ENCODE measurements around the gene VSTM4. TPM values are rescaled to one million over a fixed set of nuclear protein-coding genes. Genes with fewer than 3 reads are reported as not detected.
A peak's percentile ranks its signal among the peaks of the same experiment; 100 is the strongest.

The VSTM4 gene, protein sequence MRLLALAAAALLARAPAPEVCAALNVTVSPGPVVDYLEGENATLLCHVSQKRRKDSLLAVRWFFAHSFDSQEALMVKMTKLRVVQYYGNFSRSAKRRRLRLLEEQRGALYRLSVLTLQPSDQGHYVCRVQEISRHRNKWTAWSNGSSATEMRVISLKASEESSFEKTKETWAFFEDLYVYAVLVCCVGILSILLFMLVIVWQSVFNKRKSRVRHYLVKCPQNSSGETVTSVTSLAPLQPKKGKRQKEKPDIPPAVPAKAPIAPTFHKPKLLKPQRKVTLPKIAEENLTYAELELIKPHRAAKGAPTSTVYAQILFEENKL
- 10 to 100 TPM; 13.2 to 28.6 (median 14.5) TPM for polyA plus RNA-seq (ENCODE audit: insufficient read length in 4 of 4)

GRCh38 chr10:49115015-49115795, at the start of gene VSTM4:
Gene VSTM4 (minus strand): TSS chr10:49115522. CDS start chr10:49115485, 37 bp downstream.
- DNase-seq (ENCODE audit: low read depth in 4 of 4, low spot score in 3 of 4) = peak in 1 of 4 donors; percentile 38

DNA sequence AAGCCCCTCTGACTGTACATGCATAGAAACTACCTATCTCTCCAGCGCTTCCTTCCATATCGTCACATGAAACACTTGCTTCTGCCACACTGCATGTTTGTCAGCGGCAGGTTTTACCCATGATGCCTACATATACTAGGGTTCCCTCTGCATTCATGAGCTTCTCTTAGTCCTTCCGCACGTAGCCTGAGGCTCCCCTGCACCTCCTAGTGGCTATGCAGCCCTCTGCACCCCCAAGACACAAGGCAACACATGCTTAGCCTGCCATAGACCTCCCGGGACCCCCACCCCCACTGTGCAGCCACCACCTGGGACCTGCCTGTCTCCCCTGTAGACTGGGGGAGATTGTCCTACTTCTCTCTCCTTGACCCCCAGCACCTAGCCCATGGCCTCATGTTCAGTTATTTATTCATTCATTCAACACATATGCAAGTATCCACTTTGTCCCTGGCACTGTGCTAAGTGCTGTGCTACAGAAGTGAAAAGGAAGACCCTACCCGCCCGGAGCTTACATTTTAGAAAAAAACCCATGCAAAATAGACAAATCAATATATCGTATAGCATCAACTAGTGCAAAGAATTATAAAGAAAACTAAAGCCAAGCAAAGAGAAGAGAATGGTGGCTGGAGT, 49.4 kb upstream of the VSTM4 start:
- DNase-seq (ENCODE audit: low read depth in 4 of 4, low spot score in 3 of 4) = no peak

GRCh38 chr10:49163741-49164140, 48.4 kb upstream of the VSTM4 start:
- no peak for DNase-seq (ENCODE audit: low read depth in 4 of 4, low spot score in 3 of 4)

DNA sequence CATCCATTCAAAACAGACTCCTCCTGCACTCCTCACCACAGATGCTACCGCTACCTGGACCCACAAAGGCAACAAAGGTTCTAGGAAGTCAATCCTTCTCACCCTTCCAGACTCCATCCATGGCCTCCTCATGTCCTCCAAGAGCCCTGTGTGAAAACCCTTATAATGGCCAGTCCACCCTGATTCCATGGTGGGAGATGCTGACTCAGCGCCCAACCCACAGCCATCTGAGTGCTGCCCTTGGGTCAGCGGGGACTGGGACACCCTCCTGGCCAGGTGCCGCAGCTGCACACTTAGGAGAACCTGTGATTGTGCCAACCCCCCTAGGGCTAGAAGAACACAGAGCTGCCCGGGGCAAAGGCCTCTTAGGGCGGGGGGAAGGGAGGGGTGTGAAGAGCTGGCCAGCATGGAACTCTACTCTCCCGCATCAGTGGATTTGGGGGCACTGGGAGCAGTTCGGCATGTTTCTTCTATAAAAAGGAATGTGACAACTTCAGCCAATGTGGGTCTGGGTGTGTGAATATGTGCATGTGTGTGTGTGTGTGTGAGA, 47.5 kb upstream of the VSTM4 start:
- no peak for DNase-seq (ENCODE audit: low read depth in 4 of 4, low spot score in 3 of 4)

DNA sequence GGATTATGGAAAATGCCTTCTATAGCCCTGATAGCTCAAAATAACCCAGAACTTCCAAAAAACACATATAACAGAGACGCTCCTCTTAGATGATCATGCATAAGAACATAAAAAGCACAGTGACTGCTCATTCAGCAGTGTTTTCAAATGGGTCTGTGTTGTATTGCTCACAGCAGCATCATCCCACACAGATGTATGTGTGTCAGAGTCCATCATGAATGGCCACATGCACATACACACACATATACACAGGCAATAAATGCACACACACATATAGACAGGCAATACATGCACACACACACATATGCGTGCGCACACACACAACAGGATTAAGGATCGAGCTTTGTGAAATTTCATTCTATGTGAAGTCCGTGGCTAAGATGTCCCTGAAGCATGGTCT, 46.7 kb upstream of the VSTM4 start:
- no peak for DNase-seq (ENCODE audit: low read depth in 4 of 4, low spot score in 3 of 4)

DNA sequence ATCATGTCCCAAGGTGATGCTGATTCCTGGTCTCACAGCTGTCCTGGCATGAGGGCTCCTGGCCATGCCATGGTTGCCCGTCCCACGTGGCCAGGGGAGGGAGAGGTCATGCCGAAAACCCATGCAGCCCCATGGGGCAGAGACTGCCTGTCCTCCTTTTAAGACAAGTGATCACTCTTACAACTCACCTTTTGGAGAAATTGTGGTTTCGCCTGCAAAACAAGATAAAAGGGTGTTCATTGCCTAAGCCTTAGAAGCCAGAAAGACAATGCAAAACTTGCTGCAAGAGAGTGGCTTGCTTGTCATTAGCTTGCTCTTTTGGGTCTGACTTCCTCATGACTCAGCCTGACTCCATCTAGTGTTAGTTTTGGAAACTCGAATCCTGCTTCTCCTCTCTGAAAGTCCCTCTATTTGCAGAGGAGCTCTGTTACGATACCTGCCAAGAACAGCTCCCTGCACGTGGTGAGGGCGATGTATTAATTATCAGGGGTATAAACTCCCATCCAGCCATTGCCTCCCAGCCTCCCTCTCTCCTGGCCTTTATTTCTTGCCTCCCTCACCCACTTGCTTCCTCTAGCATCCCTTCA, 46.2 kb upstream of the VSTM4 start:
- DNase-seq (ENCODE audit: low read depth in 4 of 4, low spot score in 3 of 4) = peak in 1 of 4 donors; percentile 18

- no peak for DNase-seq (ENCODE audit: low read depth in 4 of 4, low spot score in 3 of 4)
Observed at GRCh38 chr10:49160814-49161213, 45.5 kb upstream of the VSTM4 start.

- DNase-seq (ENCODE audit: low read depth in 4 of 4, low spot score in 3 of 4) = no peak
Observed at GRCh38 chr10:49160110-49160509, 44.8 kb upstream of the VSTM4 start.

DNA sequence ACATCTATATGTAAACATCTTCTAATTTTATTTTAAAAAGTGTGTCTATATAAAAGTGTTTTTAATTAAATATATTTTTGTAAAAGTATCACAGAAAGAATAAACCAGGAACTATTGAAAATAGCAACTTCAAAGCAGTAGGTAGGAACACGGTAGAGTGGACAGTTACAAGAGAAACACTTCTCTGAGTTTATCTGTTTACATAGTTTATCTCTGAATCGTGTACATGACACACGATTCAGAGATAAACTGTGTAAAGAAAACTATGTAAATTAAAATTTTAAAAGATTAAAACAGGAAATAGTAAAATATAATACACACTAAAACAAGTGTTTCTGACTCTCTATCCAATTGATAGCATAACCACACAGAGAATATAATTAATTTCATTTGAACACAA, 43.6 kb upstream of the VSTM4 start:
- no peak for DNase-seq (ENCODE audit: low read depth in 4 of 4, low spot score in 3 of 4)

DNA sequence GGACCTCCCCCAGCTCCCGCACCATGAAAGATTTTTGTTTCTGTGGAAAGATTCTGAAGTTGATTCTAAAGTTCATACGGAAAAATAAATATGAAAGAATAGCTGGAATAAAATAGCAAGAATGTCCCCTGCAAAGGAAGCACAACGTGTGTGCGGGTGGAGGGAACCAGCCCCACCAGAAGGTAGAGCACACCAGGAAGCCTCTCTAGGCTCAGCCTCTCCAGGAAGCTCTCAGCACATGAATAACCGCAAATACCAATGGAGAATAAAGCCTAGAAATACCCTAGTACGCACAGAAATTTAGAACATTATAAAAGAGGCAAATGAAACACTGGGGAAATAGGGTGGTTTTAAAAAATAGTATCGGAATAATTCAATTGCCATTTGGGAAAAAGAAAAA, 43.1 kb upstream of the VSTM4 start:
- no peak for DNase-seq (ENCODE audit: low read depth in 4 of 4, low spot score in 3 of 4)

- no peak for DNase-seq (ENCODE audit: low read depth in 4 of 4, low spot score in 3 of 4)
Observed at GRCh38 chr10:49157229-49157628, 41.9 kb upstream of the VSTM4 start.

DNA sequence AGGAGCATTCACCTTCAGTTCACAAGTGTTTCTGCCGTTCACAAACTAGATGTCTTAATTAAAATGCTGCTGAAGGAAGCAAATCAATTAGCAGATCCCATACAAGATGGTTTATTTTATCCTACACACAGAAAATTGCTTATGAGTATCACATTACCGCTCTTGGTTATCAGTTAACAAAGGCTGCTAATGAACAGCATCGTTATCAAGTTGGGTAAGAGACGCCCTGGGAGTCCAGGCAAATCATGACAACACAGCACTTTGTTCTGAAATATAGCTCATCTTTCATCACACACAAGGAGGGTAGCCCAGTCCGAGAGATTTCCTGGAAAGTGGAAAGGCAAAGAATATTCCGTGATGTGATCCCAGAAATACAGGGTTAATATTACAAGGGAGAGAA, 39.3 kb upstream of the VSTM4 start:
- DNase-seq (ENCODE audit: low read depth in 4 of 4, low spot score in 3 of 4) = no peak

GRCh38 chr10:49153971-49154370, 38.6 kb upstream of the VSTM4 start:
- DNase-seq (ENCODE audit: low read depth in 4 of 4, low spot score in 3 of 4) = no peak

DNA sequence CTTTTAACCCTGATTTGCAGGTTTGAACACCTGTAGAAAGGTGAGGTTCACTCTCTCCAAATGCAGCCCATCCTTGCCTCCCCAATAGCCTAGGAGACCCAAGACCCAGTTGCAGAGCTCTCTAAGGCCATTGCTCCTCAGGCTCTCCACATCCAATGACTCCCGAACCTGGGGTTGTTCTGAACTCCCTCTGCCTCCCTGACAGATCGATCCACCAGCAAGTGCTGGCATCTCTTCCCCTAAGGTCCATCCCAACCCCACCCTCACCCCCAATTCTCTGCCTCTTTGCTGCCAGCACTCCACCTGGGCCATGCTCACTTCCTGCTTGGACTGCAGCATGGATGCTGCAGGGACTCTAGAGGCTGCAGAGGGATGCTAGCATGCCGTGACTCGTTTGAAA, 37.8 kb upstream of the VSTM4 start:
- DNase-seq (ENCODE audit: low read depth in 4 of 4, low spot score in 3 of 4) = no peak

DNA sequence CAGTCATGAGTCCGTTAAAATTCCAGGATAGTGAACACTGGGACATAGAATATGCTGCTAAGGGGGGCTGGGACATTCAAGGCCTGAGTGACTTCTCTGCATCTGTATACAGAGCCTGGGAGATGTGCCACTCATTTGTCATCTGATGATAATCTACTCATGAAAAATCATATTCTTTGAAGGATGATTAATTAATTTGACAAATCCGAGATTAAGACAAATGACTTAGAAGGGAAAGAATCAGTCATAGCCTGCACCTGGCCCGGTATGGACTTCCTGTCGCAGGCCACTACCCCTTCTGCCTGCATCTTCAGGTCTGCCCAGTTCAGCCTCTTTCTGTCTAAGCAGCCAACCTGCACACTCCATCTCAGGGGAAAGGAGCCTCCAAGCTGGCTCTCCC, 37.3 kb upstream of the VSTM4 start:
- DNase-seq (ENCODE audit: low read depth in 4 of 4, low spot score in 3 of 4) = no peak

DNA sequence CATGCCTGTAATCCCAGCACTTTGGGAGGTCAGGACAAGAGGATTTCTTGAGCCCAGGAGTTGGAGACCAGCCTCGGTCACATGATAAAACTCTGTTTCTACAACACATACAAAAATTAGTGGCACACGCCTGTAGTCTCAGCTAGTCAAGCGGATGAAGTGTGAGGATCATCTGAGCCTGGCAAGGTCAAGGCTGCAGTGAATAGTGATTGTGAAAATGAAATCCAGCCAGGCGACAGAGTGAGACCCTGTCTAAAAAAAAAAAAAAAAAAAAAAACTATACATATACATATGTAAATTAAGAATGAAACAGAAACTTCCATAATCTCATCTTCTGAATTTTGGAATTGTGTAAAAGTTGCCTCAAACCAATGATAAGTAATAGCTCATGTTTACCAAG, 36.7 kb upstream of the VSTM4 start:
- DNase-seq (ENCODE audit: low read depth in 4 of 4, low spot score in 3 of 4) = no peak

GRCh38 chr10:49151481-49151880, 36.2 kb upstream of the VSTM4 start:
- no peak for DNase-seq (ENCODE audit: low read depth in 4 of 4, low spot score in 3 of 4)

DNA sequence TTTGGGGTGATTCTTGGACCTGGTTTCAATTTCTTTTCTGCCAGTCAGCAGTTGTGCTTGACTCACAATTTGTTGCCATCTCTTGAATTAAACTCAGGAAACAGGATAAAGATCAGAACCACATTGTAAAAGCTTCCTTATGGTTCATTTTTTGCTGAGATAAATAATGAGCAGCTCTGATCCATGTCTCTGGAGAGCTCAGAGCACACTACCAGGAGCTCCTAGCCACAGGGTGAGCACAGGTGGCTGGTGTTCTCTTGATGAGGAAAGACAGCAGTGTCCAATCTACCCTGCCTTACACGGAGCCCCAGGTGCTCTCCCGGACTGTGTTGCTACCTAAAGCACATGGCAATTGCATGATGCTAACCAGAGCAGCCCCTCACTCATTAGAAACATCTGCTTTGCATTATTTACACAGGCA, 35.7 kb upstream of the VSTM4 start:
- DNase-seq (ENCODE audit: low read depth in 4 of 4, low spot score in 3 of 4) = no peak

- no peak for DNase-seq (ENCODE audit: low read depth in 4 of 4, low spot score in 3 of 4)
Observed at GRCh38 chr10:49150426-49150825, 35.1 kb upstream of the VSTM4 start.

DNA sequence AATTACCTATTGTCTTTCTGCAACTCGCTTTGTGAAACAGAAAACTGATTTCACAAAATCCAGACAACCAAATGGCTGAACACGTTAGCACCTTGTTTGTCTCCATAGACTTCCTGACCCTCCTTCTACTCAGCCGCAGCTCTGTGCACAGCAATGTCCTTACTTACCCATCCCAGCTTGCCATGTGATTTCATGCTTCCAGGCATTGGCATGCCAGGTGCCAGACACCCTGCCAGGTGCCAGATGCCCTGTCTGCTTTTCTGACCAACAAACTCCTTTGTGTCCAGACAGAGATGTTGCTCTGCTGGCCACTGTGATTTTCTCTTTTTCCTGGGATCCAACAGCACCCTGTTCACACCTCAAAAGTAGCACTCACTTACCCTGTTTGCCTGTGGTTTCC, 34.6 kb upstream of the VSTM4 start:
- DNase-seq (ENCODE audit: low read depth in 4 of 4, low spot score in 3 of 4) = no peak

Measured in left renal pelvis (tissue), 4 donors.